Hepatic stellate cell (primary cell): Measurements from ENCODE around the gene MICAL3.
"Not testable (repeated sequence)": the region's sequence is repeated elsewhere in the genome, so short reads cannot be mapped to it uniquely, and the experiment has no call there.

ENCODE experiments used
- DNase-seq: peaks from one replicate; pipeline ENCODE4 v3.0.0; 2011; ENCODE audit warnings: low spot score

The MICAL3 gene

GRCh38 chr22:18059991-18060390 is 35.6 kb upstream of the MICAL3 start:
- DNase-seq: no peak

- DNase-seq: no peak
These were observed 35.1 kb upstream of the MICAL3 start for GRCh38 chr22:18059473-18059872.

GRCh38 chr22:18059094-18059417 is 34.7 kb upstream of the MICAL3 start:
- DNase-seq: no peak

GRCh38 chr22:18058371-18059093 is 34.2 kb upstream of the MICAL3 start:
- DNase-seq: no peak

- peak; percentile 81 for DNase-seq
These were observed 33.3 kb upstream of the MICAL3 start for GRCh38 chr22:18057568-18058209.

- DNase-seq: no peak
These were observed 32.6 kb upstream of the MICAL3 start for GRCh38 chr22:18056807-18057474.

- DNase-seq: peak; percentile 74
These were observed 31.9 kb upstream of the MICAL3 start for GRCh38 chr22:18056161-18056666.

- DNase-seq: no peak
These were observed 31.3 kb upstream of the MICAL3 start for GRCh38 chr22:18055619-18056160.

- not testable (repeated sequence) for DNase-seq
These were observed 29.0 kb upstream of the MICAL3 start for GRCh38 chr22:18053216-18053946.

GRCh38 chr22:18051113-18051512 is 26.8 kb upstream of the MICAL3 start:
- DNase-seq: not testable (repeated sequence)

- DNase-seq: no peak
These were observed 25.7 kb upstream of the MICAL3 start for GRCh38 chr22:18050065-18050464.

GRCh38 chr22:18048441-18048898 is 24.1 kb upstream of the MICAL3 start:
- peak; percentile 72 for DNase-seq

GRCh38 chr22:18048041-18048440 is 23.7 kb upstream of the MICAL3 start:
- no peak for DNase-seq

- no peak for DNase-seq
These were observed 21.4 kb upstream of the MICAL3 start for GRCh38 chr22:18045794-18046193.

- DNase-seq: peak; percentile 44
These were observed 20.3 kb upstream of the MICAL3 start for GRCh38 chr22:18044548-18045271.

GRCh38 chr22:18042685-18043084 is 18.3 kb upstream of the MICAL3 start:
- DNase-seq: peak; percentile 55

- not testable (repeated sequence) for DNase-seq
These were observed 16.5 kb upstream of the MICAL3 start for GRCh38 chr22:18040898-18041297.

GRCh38 chr22:18035751-18036150 is 11.4 kb upstream of the MICAL3 start:
- no peak for DNase-seq

GRCh38 chr22:18034076-18034475 is 9.7 kb upstream of the MICAL3 start:
- DNase-seq: no peak

- DNase-seq: peak; percentile 68
These were observed 9.0 kb upstream of the MICAL3 start for GRCh38 chr22:18033204-18033998.
